Activated naive CD4-positive, alpha-beta T cell treated with anti-CD3 and anti-CD28 coated beads, Interleukin-2, amount 10 ng/mL, durations not matched to agents 7 days and 5 days (primary cell): ENCODE results near the gene AHCYL2.
"Not testable (repeated sequence)": the region's sequence is repeated elsewhere in the genome, so short reads cannot be mapped to it uniquely, and the experiment has no call there.

Experiments
- CTCF ChIA-PET: fragments of 350-600 bp; sonication (Branson Sonifier 250); formaldehyde crosslinking; loops from one replicate; lab custom pipeline; 2021; ENCODE audit warnings: antibody characterized with exemption; lab: Charles Lee
- DNase-seq: peaks from one replicate; pipeline ENCODE4 v3.0.0-alpha.2; 2020
- H3K27ac Mint-ChIP-seq: one replicate; pipeline ENCODE4 v1.8.0; 2021; ENCODE audit warnings: mild to moderate bottlenecking, moderate library complexity, mixed read lengths
- H3K27me3 Mint-ChIP-seq: one replicate; pipeline ENCODE4 v1.8.0; 2021; ENCODE audit warnings: mild to moderate bottlenecking, mixed read lengths
- H3K36me3 Mint-ChIP-seq: one replicate; pipeline ENCODE4 v1.8.0; 2021; ENCODE audit warnings: mixed read lengths
- H3K4me1 Mint-ChIP-seq: one replicate; pipeline ENCODE4 v1.8.0; 2021; ENCODE audit warnings: mixed read lengths
- H3K4me3 Mint-ChIP-seq: one replicate; pipeline ENCODE4 v1.8.0; 2021; ENCODE audit warnings: mild to moderate bottlenecking, moderate library complexity, mixed read lengths
- H3K9me3 Mint-ChIP-seq: one replicate; pipeline ENCODE4 v1.8.0; 2021; ENCODE audit warnings: mixed read lengths

AHCYL2 gene

GRCh38 chr7:129343099-129343700, 118.4 kb downstream of the AHCYL2 start:
- no peak overlapping the region for H3K4me3 Mint-ChIP-seq
- peak; percentile 23 for DNase-seq
- H3K4me1 Mint-ChIP-seq: peaks cover 42% of the 10 kb centered on the region
- H3K27ac Mint-ChIP-seq: peak overlapping the region; percentile 65
- no peaks in the 10 kb centered on the region for H3K36me3 Mint-ChIP-seq
- no peaks in the 10 kb centered on the region for H3K27me3 Mint-ChIP-seq
- CTCF ChIA-PET: interaction anchor here (0.5 to 5.6 kb wide), 24 partner anchors 10 to 487 kb away, joined by 3 to 80 read pairs (median 4); no protein-coding TSS in a partner anchor
- no peaks in the 10 kb centered on the region for H3K9me3 Mint-ChIP-seq

DNA sequence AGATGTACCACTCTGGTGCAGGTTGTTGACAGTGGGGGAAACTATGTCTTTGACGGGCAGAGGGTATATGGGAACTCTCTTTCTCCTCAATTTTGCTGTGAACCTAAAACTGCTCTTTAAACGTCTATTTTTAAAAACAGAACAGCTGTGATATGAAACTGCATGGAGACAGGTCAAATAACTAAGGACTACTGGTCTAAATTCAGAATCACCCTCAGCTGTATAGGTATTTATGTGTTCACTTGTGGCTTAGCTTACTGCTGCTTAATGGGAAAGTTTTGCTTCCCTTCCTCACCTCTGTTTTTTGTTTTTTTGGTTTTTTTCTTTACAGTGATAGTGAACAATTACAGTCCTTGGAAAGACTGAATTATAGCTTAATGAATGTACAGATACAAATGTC, 122.5 kb downstream of the AHCYL2 start:
- no peak overlapping the region for H3K4me3 Mint-ChIP-seq

DNA sequence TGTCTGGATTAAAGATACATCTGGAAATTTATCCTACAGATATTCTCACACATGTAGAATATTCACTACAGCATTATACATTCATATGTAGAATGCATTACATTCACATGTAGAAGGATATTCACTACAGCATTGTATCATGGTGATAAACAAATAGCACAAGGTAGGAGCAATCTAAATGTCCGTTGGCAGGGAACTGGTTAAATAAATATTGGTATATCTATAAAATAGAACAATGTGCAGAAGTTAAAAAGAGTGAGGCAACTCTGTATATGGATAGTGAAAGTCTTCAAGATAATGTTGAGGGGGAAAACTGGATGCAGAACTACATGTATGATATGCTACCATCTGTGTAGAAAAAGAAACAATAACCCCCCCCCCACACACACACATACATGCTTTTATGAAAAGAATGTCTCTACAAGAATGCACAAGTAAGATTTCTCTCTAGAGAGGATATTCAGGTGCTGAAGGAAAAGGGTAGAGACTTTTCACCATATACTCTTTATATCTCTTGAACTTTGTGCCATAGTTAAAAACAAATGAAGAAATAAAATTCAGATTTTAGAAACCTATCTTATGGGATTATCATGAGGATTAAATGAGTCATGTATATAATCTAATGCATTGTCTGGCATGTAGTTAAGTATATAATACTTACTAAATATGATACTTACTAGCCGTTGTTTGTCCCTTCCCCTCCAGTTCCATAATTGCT, 123.4 kb downstream of the AHCYL2 start:
- Mint-ChIP-seq H3K9me3 (no peaks in the 10 kb centered on the region), H3K4me3 (no peak overlapping the region), H3K4me1 (peaks cover 29% of the 10 kb centered on the region), H3K27ac (no peak overlapping the region), H3K36me3 (no peaks in the 10 kb centered on the region), H3K27me3 (no peaks in the 10 kb centered on the region)
- DNase-seq: no peak
- CTCF ChIA-PET: interaction anchor here (1.0 kb wide), 1 partner anchor 19 kb away, joined by 3 read pairs; no protein-coding TSS in a partner anchor

More for the DNA sequence above, 122.5 kb downstream of the AHCYL2 start:
- no peak for DNase-seq
- CTCF ChIA-PET: interaction anchor here (1.0 kb wide), 1 partner anchor 20 kb away, joined by 3 read pairs; no protein-coding TSS in a partner anchor
- Mint-ChIP-seq H3K27me3 (no peaks in the 10 kb centered on the region), H3K9me3 (no peaks in the 10 kb centered on the region), H3K4me1 (peaks cover 30% of the 10 kb centered on the region), H3K27ac (no peak overlapping the region), H3K36me3 (no peaks in the 10 kb centered on the region)

GRCh38 chr7:129351320-129351719, 126.5 kb downstream of the AHCYL2 start:
- Mint-ChIP-seq H3K27me3 (no peaks in the 10 kb centered on the region), H3K9me3 (no peaks in the 10 kb centered on the region), H3K27ac (no peak overlapping the region), H3K36me3 (no peaks in the 10 kb centered on the region), H3K4me1 (no peaks in the 10 kb centered on the region), H3K4me3 (no peak overlapping the region)
- DNase-seq: no peak
- CTCF ChIA-PET: no interaction called here

DNA sequence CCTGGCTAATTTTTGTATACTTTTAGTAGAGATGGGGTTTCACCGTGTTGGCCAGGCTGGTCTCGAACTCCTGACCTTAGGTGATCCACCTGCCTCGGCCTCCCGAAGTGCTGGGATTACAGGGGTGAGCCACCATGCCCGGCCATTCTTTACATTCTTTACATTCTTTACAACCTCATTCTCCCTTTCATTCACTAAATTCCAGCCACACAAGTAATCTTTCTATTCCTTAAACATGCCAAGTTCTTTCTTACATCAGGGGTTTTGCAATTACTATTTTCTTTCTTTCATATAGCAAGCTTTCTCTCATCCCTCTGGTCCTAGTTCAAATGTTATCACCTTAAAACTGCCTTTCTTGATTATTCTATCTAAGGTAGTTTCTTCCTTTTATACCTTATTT, 128.3 kb downstream of the AHCYL2 start:
- H3K9me3 Mint-ChIP-seq, H3K27ac Mint-ChIP-seq, H3K36me3 Mint-ChIP-seq, H3K4me1 Mint-ChIP-seq, H3K27me3 Mint-ChIP-seq, H3K4me3 Mint-ChIP-seq, DNase-seq: not testable (repeated sequence)
- CTCF ChIA-PET: interaction anchor here (0.8 kb wide), 1 partner anchor 15 kb away, joined by 3 read pairs; no protein-coding TSS in a partner anchor

DNA sequence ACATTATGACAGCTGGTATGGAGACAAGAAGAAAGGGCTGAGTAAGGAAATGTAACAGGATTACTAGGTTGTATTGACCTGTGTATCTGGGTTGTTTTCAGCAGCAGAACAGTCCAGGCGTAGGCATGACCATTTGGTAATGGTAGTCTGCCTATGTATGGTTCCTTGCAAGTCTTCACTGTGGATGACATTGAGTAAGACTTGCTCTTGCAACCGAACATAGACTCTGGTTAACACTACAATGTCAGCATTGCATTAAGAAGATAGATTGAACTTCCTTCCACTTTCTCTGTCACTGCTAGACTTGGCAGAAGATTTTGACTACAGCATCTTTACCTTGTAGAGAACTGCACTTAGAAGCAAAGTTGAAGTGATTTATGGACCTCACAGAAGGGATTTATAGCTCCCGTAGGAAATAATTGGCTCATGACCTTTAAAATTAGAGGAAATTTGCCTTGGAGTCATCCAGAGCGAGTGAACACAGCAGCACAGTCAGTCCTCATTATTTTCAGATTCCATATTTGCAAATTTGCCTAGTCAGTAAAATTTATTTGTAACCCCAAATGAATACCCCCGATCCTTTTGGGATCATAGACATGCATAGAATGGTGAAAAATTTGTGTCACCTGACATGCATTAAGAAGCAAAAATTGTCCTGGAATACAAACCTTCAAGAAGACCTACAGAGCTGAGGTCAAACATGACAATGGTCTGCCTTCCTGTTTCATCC, 129.8 kb downstream of the AHCYL2 start:
- H3K9me3 Mint-ChIP-seq: no peaks in the 10 kb centered on the region
- no peaks in the 10 kb centered on the region for H3K27me3 Mint-ChIP-seq
- no peaks in the 10 kb centered on the region for H3K4me1 Mint-ChIP-seq
- H3K4me3 Mint-ChIP-seq: no peak overlapping the region
- CTCF ChIA-PET: interaction anchor here (1.4 kb wide), 1 partner anchor 13 kb away, joined by 5 read pairs; no protein-coding TSS in a partner anchor
- no peaks in the 10 kb centered on the region for H3K36me3 Mint-ChIP-seq
- H3K27ac Mint-ChIP-seq: no peak overlapping the region
- DNase-seq: no peak

DNA sequence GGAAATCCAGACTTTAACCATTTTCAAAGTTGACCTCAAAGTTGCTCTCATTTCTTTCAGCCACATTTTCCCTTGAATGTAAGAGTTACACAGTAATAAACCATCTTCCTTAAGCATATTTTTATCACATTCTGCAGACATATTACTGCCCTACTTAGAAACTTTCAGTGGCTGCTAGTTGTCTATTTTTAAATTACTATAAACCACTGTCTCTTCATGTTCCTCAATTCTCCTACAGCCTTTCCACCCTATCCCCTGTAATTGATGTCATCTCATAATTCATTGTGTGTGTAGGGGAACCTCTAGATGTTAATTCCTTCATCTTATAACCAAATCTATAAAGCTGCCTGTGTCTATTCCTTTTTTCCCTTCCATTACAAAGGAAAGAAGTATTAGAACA, 131.3 kb downstream of the AHCYL2 start:
- H3K4me3 Mint-ChIP-seq: no peak overlapping the region
- H3K9me3 Mint-ChIP-seq: no peaks in the 10 kb centered on the region
- no peak for DNase-seq
- H3K4me1 Mint-ChIP-seq: no peaks in the 10 kb centered on the region
- no peaks in the 10 kb centered on the region for H3K27me3 Mint-ChIP-seq
- CTCF ChIA-PET: interaction anchor here (1.1 kb wide), 1 partner anchor 119 kb away, joined by 4 read pairs; no protein-coding TSS in a partner anchor
- no peaks in the 10 kb centered on the region for H3K36me3 Mint-ChIP-seq
- H3K27ac Mint-ChIP-seq: no peak overlapping the region

GRCh38 chr7:129359176-129359575, 134.3 kb downstream of the AHCYL2 start:
- H3K36me3 Mint-ChIP-seq: no peaks in the 10 kb centered on the region
- no peak overlapping the region for H3K4me3 Mint-ChIP-seq
- DNase-seq: no peak
- H3K4me1 Mint-ChIP-seq: no peaks in the 10 kb centered on the region
- no peak overlapping the region for H3K27ac Mint-ChIP-seq
- CTCF ChIA-PET: interaction anchor here (0.7 to 1.8 kb wide), 6 partner anchors 9 to 466 kb away, joined by 3 to 7 read pairs (median 3); no protein-coding TSS in a partner anchor
- H3K27me3 Mint-ChIP-seq: no peaks in the 10 kb centered on the region
- H3K9me3 Mint-ChIP-seq: no peaks in the 10 kb centered on the region

- Mint-ChIP-seq H3K27ac (no peak overlapping the region), H3K4me1 (no peaks in the 10 kb centered on the region), H3K4me3 (no peak overlapping the region), H3K36me3 (no peaks in the 10 kb centered on the region), H3K9me3 (no peaks in the 10 kb centered on the region), H3K27me3 (no peaks in the 10 kb centered on the region)
- CTCF ChIA-PET: interaction anchor here (0.7 to 1.8 kb wide), 6 partner anchors 8 to 465 kb away, joined by 3 to 7 read pairs (median 3); no protein-coding TSS in a partner anchor
- DNase-seq: no peak
These were observed 134.8 kb downstream of the AHCYL2 start for GRCh38 chr7:129359638-129360037.

DNA sequence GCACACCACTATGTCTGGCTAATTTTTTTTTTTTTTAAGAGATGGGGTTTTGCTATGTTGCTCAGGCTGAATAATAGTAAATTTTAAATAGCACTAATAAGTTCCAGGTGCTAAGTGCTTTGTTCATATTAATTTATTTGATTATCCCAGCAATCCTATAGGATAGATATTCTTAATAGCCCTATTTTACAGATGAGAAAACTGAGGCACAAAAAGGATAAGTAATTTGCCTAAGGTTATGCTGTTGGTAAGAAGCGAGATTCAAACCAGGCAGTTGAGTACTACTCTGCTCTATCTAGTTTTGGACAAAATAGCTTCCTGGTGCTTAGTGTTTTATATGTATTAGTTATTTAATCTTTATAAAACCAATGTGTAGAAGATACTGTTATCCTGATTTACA, 136.9 kb downstream of the AHCYL2 start:
- Mint-ChIP-seq H3K36me3 (no peaks in the 10 kb centered on the region), H3K9me3 (no peaks in the 10 kb centered on the region), H3K27me3 (no peaks in the 10 kb centered on the region), H3K4me1 (peaks cover 5% of the 10 kb centered on the region), H3K4me3 (no peak overlapping the region), H3K27ac (no peak overlapping the region)
- DNase-seq: no peak
- CTCF ChIA-PET: interaction anchor here (0.5 to 1.8 kb wide), 3 partner anchors 10 to 25 kb away, joined by 3 to 6 read pairs (median 4); no protein-coding TSS in a partner anchor

GRCh38 chr7:129362496-129362895, 137.7 kb downstream of the AHCYL2 start:
- Mint-ChIP-seq H3K27ac (no peak overlapping the region), H3K4me3 (no peak overlapping the region), H3K36me3 (no peaks in the 10 kb centered on the region), H3K27me3 (no peaks in the 10 kb centered on the region), H3K9me3 (no peaks in the 10 kb centered on the region), H3K4me1 (peaks cover 12% of the 10 kb centered on the region)
- DNase-seq: no peak
- CTCF ChIA-PET: interaction anchor here (1.0 to 1.8 kb wide), 4 partner anchors 9 to 109 kb away, joined by 4 to 6 read pairs (median 4); no protein-coding TSS in a partner anchor

DNA sequence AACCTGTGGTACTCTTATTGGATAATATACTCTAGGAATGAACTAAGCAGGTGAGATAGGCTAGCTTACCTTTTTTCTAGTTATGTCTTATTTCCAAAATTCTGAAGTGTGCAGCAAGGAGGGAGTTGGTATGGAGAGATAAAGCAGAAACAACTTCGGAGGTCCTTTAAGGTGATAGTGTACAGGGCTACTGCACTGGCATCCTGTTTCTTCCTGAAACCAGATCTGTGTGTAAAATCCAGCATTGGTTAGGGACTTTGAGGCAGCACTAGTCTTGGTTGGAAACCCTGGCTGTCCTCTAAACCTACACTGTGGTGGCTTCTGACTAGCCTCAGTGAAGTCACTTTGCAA, 142.5 kb downstream of the AHCYL2 start:
- Mint-ChIP-seq H3K27me3 (no peaks in the 10 kb centered on the region), H3K36me3 (no peaks in the 10 kb centered on the region), H3K27ac (peak overlapping the region; percentile 85), H3K4me1 (peaks cover 30% of the 10 kb centered on the region), H3K4me3 (no peak overlapping the region), H3K9me3 (no peaks in the 10 kb centered on the region)
- no peak for DNase-seq
- CTCF ChIA-PET: interaction anchor here (0.5 to 5.8 kb wide), 41 partner anchors 8 to 615 kb away, joined by 3 to 133 read pairs (median 4); partner anchors contain the start of genes AHCYL2, NRF1 and STRIP2

GRCh38 chr7:129367700-129368388, 143.0 kb downstream of the AHCYL2 start:
- H3K27me3 Mint-ChIP-seq: no peaks in the 10 kb centered on the region
- peak overlapping the region; percentile 85 for H3K27ac Mint-ChIP-seq
- H3K36me3 Mint-ChIP-seq: no peaks in the 10 kb centered on the region
- no peaks in the 10 kb centered on the region for H3K9me3 Mint-ChIP-seq
- peak; percentile 87 for DNase-seq
- CTCF ChIA-PET: interaction anchor here (0.6 to 5.8 kb wide), 42 partner anchors 8 to 510 kb away, joined by 3 to 133 read pairs (median 4); partner anchors contain the start of genes AHCYL2, NRF1 and STRIP2
- peak overlapping the region; percentile 51 for H3K4me3 Mint-ChIP-seq
- peaks cover 32% of the 10 kb centered on the region for H3K4me1 Mint-ChIP-seq
